Breast epithelium (tissue), 4 donors: ENCODE data around the gene PRKN. TPM values are rescaled to one million over a fixed set of nuclear protein-coding genes. Genes with fewer than 3 reads are reported as not detected.

Experiments used
- DNase-seq, 2 donors: peaks; one replicate each; pipeline ENCODE4 v3.0.0-alpha.2; 2019; ENCODE audit warnings: low spot score in 2 of 2
- H3K27ac ChIP-seq, 2 donors: fragments of 200-600 bp; sonication (generic) in 1 of 2; one replicate each; pipeline ENCODE4 v1.5.1; 2016 to 2019; ENCODE audit warnings: mild to moderate bottlenecking in 1 of 2
- H3K27me3 ChIP-seq, 2 donors: fragments of 200-600 bp; sonication (generic) in 1 of 2; one replicate each; pipeline versions ENCODE4 v1.5.1 to v1.6.0; 2017 to 2019; ENCODE audit warnings: control low read depth in 1 of 2, mild to moderate bottlenecking in 1 of 2
- H3K36me3 ChIP-seq: fragments of 200-600 bp; one replicate; pipeline ENCODE4 v1.5.1; 2019
- H3K4me1 ChIP-seq, 2 donors: fragments of 200-600 bp; sonication (generic); one replicate each; pipeline ENCODE4 v1.5.1; 2016 to 2019; ENCODE audit warnings: control low read depth in 1 of 2
- H3K4me3 ChIP-seq, 3 donors: fragments of 200-600 bp; sonication (generic); 1 replicate in 2 of 3; 2 replicates in 1 of 3; pipeline ENCODE4 v1.5.1; 2016 to 2019; ENCODE audit warnings: mild to moderate bottlenecking in 3 of 3, moderate library complexity in 2 of 3
- H3K9me3 ChIP-seq, 2 donors: fragments of 200-600 bp; sonication (generic) in 1 of 2; one replicate each; pipeline ENCODE4 v1.5.1; 2016 to 2019; ENCODE audit warnings: control low read depth in 1 of 2
- POLR2A ChIP-seq: fragments of 450-650 bp; IDR thresholded peaks from one replicate; pipeline ENCODE4 v1.6.1; 2016; ENCODE audit warnings: antibody characterized with exemption, mild to moderate bottlenecking, moderate library complexity
- POLR2AphosphoS5 ChIP-seq, 3 donors: sonication (generic); formaldehyde crosslinking; IDR thresholded peaks; one replicate each; pipeline ENCODE4 v1.6.1; 2017; ENCODE audit warnings: antibody characterized with exemption in 3 of 3
- intact Hi-C: fragments of 100-400 bp; cut with DNase I; formaldehyde crosslinking; loops from one replicate; pipeline ENCODE4 v1.15.1; 2023; ENCODE audit warnings: low total_unique reads
- total RNA-seq, 3 donors: library from RNA; depleted of rRNA; stranded (reverse); fragments of >200 nt; gene quantifications; one replicate each; pipeline ENCODE4 v1.1.0, GENCODE V29; 2016
- TF ChIP-seq, protein P1 (sequence below), 3 donors: fragments of 450-650 bp; IDR thresholded peaks; one replicate each; pipeline ENCODE4 v1.5.1; 2016 to 2017; ENCODE audit warnings: antibody characterized with exemption in 3 of 3, mild to moderate bottlenecking in 3 of 3, moderate library complexity in 3 of 3

PRKN gene
- total RNA-seq, 3 donors from 2014 or later = 7.2 to 19.0 (median 11.2) TPM

GRCh38 chr6:162005372-162005771 is 722.2 kb downstream of the PRKN start:
- H3K27ac ChIP-seq = no peak overlapping the region
- H3K9me3 ChIP-seq = no peaks in the 10 kb centered on the region
- H3K36me3 ChIP-seq = no peaks in the 10 kb centered on the region
- no peaks in the 10 kb centered on the region for H3K27me3 ChIP-seq
- no peak overlapping the region for H3K4me3 ChIP-seq
- H3K4me1 ChIP-seq = no peaks in the 10 kb centered on the region
- DNase-seq = no peak
- intact Hi-C loops = no loop called here
- TF ChIP-seq, protein P1, sequence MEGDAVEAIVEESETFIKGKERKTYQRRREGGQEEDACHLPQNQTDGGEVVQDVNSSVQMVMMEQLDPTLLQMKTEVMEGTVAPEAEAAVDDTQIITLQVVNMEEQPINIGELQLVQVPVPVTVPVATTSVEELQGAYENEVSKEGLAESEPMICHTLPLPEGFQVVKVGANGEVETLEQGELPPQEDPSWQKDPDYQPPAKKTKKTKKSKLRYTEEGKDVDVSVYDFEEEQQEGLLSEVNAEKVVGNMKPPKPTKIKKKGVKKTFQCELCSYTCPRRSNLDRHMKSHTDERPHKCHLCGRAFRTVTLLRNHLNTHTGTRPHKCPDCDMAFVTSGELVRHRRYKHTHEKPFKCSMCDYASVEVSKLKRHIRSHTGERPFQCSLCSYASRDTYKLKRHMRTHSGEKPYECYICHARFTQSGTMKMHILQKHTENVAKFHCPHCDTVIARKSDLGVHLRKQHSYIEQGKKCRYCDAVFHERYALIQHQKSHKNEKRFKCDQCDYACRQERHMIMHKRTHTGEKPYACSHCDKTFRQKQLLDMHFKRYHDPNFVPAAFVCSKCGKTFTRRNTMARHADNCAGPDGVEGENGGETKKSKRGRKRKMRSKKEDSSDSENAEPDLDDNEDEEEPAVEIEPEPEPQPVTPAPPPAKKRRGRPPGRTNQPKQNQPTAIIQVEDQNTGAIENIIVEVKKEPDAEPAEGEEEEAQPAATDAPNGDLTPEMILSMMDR (IDR thresholded peaks at IDR 0.05) = no peak
- TF ChIP-seq POLR2A (no peak), POLR2AphosphoS5 (IDR thresholded peaks at IDR 0.05) (no peak)

DNA sequence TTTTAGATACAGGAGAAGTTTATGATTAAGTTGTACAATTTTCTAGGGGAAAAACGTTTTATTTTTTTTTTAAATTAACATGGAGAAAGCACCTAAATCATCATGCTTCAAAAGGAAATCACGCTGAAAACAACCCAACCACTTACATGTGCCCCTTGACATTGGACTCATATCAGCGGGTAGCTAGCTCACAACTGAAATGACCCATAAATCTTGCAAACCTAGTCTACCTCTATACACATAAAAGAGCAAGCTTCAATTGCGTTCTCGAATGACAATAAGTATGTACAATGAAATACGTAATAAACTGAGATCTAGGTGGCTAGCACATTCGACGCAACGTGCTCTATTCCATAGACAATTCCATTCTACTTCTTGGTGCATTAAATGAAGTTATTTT is 730.8 kb downstream of the PRKN start:
- Histone ChIP-seq H3K27me3 (no peaks in the 10 kb centered on the region), H3K4me3 (no peak overlapping the region), H3K9me3 (peaks cover 0 to 26% of the 10 kb centered on the region in 2 donors), H3K36me3 (no peaks in the 10 kb centered on the region), H3K27ac (no peak overlapping the region), H3K4me1 (no peaks in the 10 kb centered on the region)
- TF ChIP-seq POLR2AphosphoS5 (IDR thresholded peaks at IDR 0.05) (no peak), POLR2A (no peak)
- TF ChIP-seq, protein P1 (IDR thresholded peaks at IDR 0.05) = no peak
- no peak for DNase-seq
- intact Hi-C loops = no loop called here

DNA sequence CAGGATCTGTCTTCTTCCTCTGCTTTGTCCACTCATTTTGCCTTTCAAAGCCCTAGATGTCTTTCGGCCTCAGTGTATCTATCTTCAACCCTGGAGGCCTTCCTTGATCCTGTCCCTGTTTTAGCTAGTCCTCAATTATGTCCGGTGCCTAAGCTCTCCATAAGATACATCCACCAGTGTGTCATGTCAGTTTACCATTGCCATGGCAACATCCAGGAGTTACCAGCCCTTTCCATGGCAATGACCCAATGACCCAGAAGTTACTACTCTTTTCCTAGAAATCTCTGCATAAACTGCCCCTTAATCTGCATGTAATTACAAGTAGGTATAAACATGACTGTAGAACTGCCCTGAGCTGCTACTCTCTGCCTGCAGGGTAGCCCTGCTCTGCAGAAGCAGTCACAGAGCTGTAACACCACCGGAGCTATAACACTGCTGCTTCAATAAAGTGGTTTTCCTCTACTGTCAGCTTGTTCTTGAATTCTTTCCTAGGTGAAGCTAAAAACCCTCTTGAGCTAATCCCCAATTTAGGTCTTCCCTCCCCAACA is 741.6 kb downstream of the PRKN start:
- Histone ChIP-seq H3K4me1 (no peaks in the 10 kb centered on the region), H3K4me3 (no peak overlapping the region), H3K27me3 (no peaks in the 10 kb centered on the region), H3K36me3 (no peaks in the 10 kb centered on the region), H3K9me3 (peaks cover 8 to 16% of the 10 kb centered on the region in 2 donors), H3K27ac (no peak overlapping the region)
- intact Hi-C loops = no loop called here
- no peak for TF ChIP-seq POLR2A
- TF ChIP-seq, protein P1 (IDR thresholded peaks at IDR 0.05) = no peak
- TF ChIP-seq POLR2AphosphoS5 (IDR thresholded peaks at IDR 0.05) = no peak
- DNase-seq = no peak

DNA sequence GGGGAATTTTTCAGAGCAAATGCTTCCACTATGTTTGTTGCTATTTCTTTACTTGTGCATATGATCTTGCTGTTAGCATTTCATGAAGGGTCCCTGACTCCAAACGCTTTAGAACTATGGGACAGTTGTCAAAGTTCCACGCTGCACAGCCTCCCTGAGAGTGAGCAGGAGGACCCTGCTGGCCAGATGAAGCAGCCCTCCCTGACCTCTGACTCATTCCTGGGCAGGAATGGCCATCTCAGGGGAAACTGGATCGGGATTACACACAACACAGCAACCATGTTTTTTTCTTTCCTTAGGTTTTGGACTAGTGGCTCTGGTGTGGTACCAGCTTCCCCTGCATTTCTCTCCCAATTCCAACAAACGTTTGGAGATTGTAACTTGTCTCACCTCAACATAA is 742.9 kb downstream of the PRKN start:
- Histone ChIP-seq H3K4me1 (no peaks in the 10 kb centered on the region), H3K36me3 (no peaks in the 10 kb centered on the region), H3K9me3 (peaks cover 5 to 6% of the 10 kb centered on the region in 2 donors), H3K27me3 (no peaks in the 10 kb centered on the region), H3K4me3 (no peak overlapping the region), H3K27ac (no peak overlapping the region)
- TF ChIP-seq POLR2AphosphoS5 (IDR thresholded peaks at IDR 0.05) (no peak), POLR2A (no peak)
- TF ChIP-seq, protein P1 (IDR thresholded peaks at IDR 0.05) = no peak
- no peak for DNase-seq
- intact Hi-C loops = no loop called here

GRCh38 chr6:161976553-161976952 is 751.0 kb downstream of the PRKN start:
- Histone ChIP-seq H3K9me3 (no peaks in the 10 kb centered on the region), H3K27ac (no peak overlapping the region), H3K27me3 (no peaks in the 10 kb centered on the region), H3K4me1 (no peaks in the 10 kb centered on the region), H3K36me3 (no peaks in the 10 kb centered on the region), H3K4me3 (no peak overlapping the region)
- TF ChIP-seq POLR2A (no peak), POLR2AphosphoS5 (IDR thresholded peaks at IDR 0.05) (no peak)
- TF ChIP-seq, protein P1 (IDR thresholded peaks at IDR 0.05) = no peak
- intact Hi-C loops = no loop called here
- no peak for DNase-seq
